Right kidney (tissue), 1 donor: ENCODE data around the gene LY6G6C.

Source experiments
- DNase-seq: peaks from one replicate; pipeline ENCODE4 v3.0.0-alpha.2; 2016

LY6G6C gene

GRCh38 chr6:31705931-31706330, 15.6 kb downstream of the LY6G6C start:
- no peak for DNase-seq

- peak; percentile 99 for DNase-seq
Measured at GRCh38 chr6:31702819-31703716, 18.5 kb downstream of the LY6G6C start, which contains the start of gene ABHD16A. Gene ABHD16A, minus strand, starts transcription at chr6:31703324. Its CDS starts 43 bp downstream, at chr6:31703281.

- DNase-seq: no peak
Measured at GRCh38 chr6:31702405-31702818, 19.1 kb downstream of the LY6G6C start.

- DNase-seq: no peak
Measured at GRCh38 chr6:31701666-31702404, 19.7 kb downstream of the LY6G6C start.

GRCh38 chr6:31700740-31701401, 20.7 kb downstream of the LY6G6C start:
- DNase-seq: no peak

GRCh38 chr6:31697555-31697954, 24.0 kb downstream of the LY6G6C start:
- no peak for DNase-seq

GRCh38 chr6:31693535-31693934, 28.0 kb downstream of the LY6G6C start:
- DNase-seq: no peak

GRCh38 chr6:31692886-31693285, 28.7 kb downstream of the LY6G6C start:
- DNase-seq: no peak

GRCh38 chr6:31692353-31692752, 29.2 kb downstream of the LY6G6C start:
- DNase-seq: no peak

GRCh38 chr6:31691564-31692108, 29.9 kb downstream of the LY6G6C start:
- no peak for DNase-seq

- no peak for DNase-seq
Measured at GRCh38 chr6:31691078-31691463, 30.5 kb downstream of the LY6G6C start.

GRCh38 chr6:31690231-31691077, 31.1 kb downstream of the LY6G6C start:
- no peak for DNase-seq

GRCh38 chr6:31689249-31690110, 32.1 kb downstream of the LY6G6C start:
- no peak for DNase-seq

- no peak for DNase-seq
Measured at GRCh38 chr6:31687860-31688693, 33.5 kb downstream of the LY6G6C start.

- no peak for DNase-seq
Measured at GRCh38 chr6:31687321-31687720, 34.2 kb downstream of the LY6G6C start.

- no peak for DNase-seq
Measured at GRCh38 chr6:31686483-31686882, 35.1 kb downstream of the LY6G6C start.

GRCh38 chr6:31683591-31683990, 38.0 kb downstream of the LY6G6C start:
- no peak for DNase-seq

- peak; percentile 85 for DNase-seq
Measured at GRCh38 chr6:31681135-31681671, 40.3 kb downstream of the LY6G6C start.
